ENCODE data around the gene FAM76A. TPM values are rescaled to one million over a fixed set of nuclear protein-coding genes. Genes with fewer than 3 reads are reported as not detected.
"Not testable (repeated sequence)": the region's sequence is repeated elsewhere in the genome, so short reads cannot be mapped to it uniquely, and the experiment has no call there.

The FAM76A gene
- total RNA-seq, 1 donor: 21.1 TPM

- no peak for DNase-seq (ENCODE audit: low read depth)
- H3K4me3 ChIP-seq (ENCODE audit: low read depth, low read length): no peak overlapping the region
- no peak for TF ChIP-seq CTCF (IDR thresholded peaks at IDR 0.05; ENCODE audit: insufficient read depth, low read length)
Measured at GRCh38 chr1:27686223-27686990, 39.4 kb upstream of the FAM76A start.

- no peak overlapping the region for H3K4me3 ChIP-seq (ENCODE audit: low read depth, low read length)
- DNase-seq (ENCODE audit: low read depth): no peak
- TF ChIP-seq CTCF (IDR thresholded peaks at IDR 0.05; ENCODE audit: insufficient read depth, low read length): no peak
Measured at GRCh38 chr1:27687906-27688305, 37.9 kb upstream of the FAM76A start.

- H3K4me3 ChIP-seq (ENCODE audit: low read depth, low read length): no peak overlapping the region
- DNase-seq (ENCODE audit: low read depth): peak; percentile 52
- TF ChIP-seq CTCF (IDR thresholded peaks at IDR 0.05; ENCODE audit: insufficient read depth, low read length): no peak
Measured at GRCh38 chr1:27689423-27690173, 36.2 kb upstream of the FAM76A start.

- H3K4me3 ChIP-seq (ENCODE audit: low read depth, low read length): no peak overlapping the region
- no peak for TF ChIP-seq CTCF (IDR thresholded peaks at IDR 0.05; ENCODE audit: insufficient read depth, low read length)
Measured at GRCh38 chr1:27690183-27690582, 35.6 kb upstream of the FAM76A start.

GRCh38 chr1:27696835-27697234 lies 28.9 kb upstream of the FAM76A start:
- H3K4me3 ChIP-seq (ENCODE audit: low read depth, low read length); DNase-seq (ENCODE audit: low read depth): not testable (repeated sequence)

More at GRCh38 chr1:27690183-27690582, 35.6 kb upstream of the FAM76A start:
- DNase-seq (ENCODE audit: low read depth): no peak

GRCh38 chr1:27704958-27705357 lies 20.8 kb upstream of the FAM76A start:
- no peak for DNase-seq (ENCODE audit: low read depth)
- TF ChIP-seq CTCF (IDR thresholded peaks at IDR 0.05; ENCODE audit: insufficient read depth, low read length): no peak

GRCh38 chr1:27705545-27705944 lies 20.2 kb upstream of the FAM76A start:
- no peak for TF ChIP-seq CTCF (IDR thresholded peaks at IDR 0.05; ENCODE audit: insufficient read depth, low read length)
- no peak for DNase-seq (ENCODE audit: low read depth)
- H3K4me3 ChIP-seq (ENCODE audit: low read depth, low read length): no peak overlapping the region

More at GRCh38 chr1:27704958-27705357, 20.8 kb upstream of the FAM76A start:
- no peak overlapping the region for H3K4me3 ChIP-seq (ENCODE audit: low read depth, low read length)
